Right atrium auricular region (tissue), 2 donors: ENCODE data around the gene ZNF814. TPM values are rescaled to one million over a fixed set of nuclear protein-coding genes. Genes with fewer than 3 reads are reported as not detected.
A peak's percentile ranks its signal among the peaks of the same experiment; 100 is the strongest.

Experiments used
- DNase-seq: peaks from one replicate; pipeline ENCODE4 v3.0.0-alpha.2; 2019; ENCODE audit warnings: low spot score
- H3K27ac ChIP-seq, 2 donors: fragments of 200-600 bp; sonication (generic); 1 replicate in 1 of 2; 2 replicates in 1 of 2; pipeline ENCODE4 v1.5.1; 2016 to 2019
- H3K27me3 ChIP-seq, 2 donors: fragments of 200-600 bp; sonication (generic); one replicate each; pipeline versions ENCODE4 v1.5.1 to v1.6.0; 2017 to 2019
- H3K36me3 ChIP-seq: fragments of 200-600 bp; sonication (generic); one replicate; pipeline ENCODE4 v1.5.1; 2016
- H3K4me1 ChIP-seq, 2 donors: fragments of 200-600 bp; sonication (generic); one replicate each; pipeline versions ENCODE4 v1.5.1 to v1.6.0; 2017 to 2019
- H3K4me3 ChIP-seq, 2 donors: fragments of 200-600 bp; sonication (generic); 1 replicate in 1 of 2; 2 replicates in 1 of 2; pipeline ENCODE4 v1.5.1; 2017 to 2019; ENCODE audit warnings: mild to moderate bottlenecking in 1 of 2, moderate library complexity in 1 of 2
- H3K9me3 ChIP-seq, 2 donors: fragments of 200-600 bp; sonication (generic); one replicate each; pipeline ENCODE4 v1.5.1; 2019
- total RNA-seq, 2 donors: library from RNA; depleted of rRNA; stranded (reverse); fragments of >200 nt; gene quantifications; one replicate each; pipeline ENCODE4 v1.1.0, GENCODE V29; 2016
- TF ChIP-seq, protein P1 (sequence below), 2 donors: fragments of 200-600 bp; sonication (generic); IDR thresholded peaks; one replicate each; pipeline ENCODE4 v1.5.1; 2019; ENCODE audit warnings: antibody characterized with exemption in 2 of 2

The ZNF814 gene
- total RNA-seq, 2 donors from 2014 or later: 8.7 to 9.2 TPM

DNA sequence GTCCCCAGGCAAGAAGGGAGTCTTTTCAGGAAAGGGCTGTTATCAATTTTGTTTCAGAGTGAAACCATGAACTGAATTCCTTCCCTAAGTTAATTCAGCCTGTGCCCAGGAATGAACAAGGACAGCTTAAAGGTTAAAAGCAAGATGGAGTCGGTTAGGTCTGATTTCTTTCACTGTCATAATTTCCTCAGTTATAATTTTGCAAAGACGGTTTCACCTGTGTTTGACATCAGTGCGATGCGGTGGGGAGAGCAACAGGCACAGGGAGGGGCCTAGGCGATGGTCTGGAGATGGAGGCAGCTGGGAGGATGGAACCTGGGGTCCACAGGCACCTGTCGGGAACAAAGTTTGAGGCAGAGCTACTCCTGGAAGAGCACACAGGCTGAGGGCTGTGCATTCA is 68.2 kb downstream of the ZNF814 start:
- Histone ChIP-seq H3K9me3 (no peaks in the 10 kb centered on the region), H3K36me3 (no peaks in the 10 kb centered on the region), H3K27ac (no peak overlapping the region), H3K4me3 (peak overlapping the region; percentile 69 to 89), H3K4me1 (peaks cover 0 to 25% of the 10 kb centered on the region in 2 donors), H3K27me3 (no peaks in the 10 kb centered on the region)
- DNase-seq: no peak
- TF ChIP-seq, protein P1, sequence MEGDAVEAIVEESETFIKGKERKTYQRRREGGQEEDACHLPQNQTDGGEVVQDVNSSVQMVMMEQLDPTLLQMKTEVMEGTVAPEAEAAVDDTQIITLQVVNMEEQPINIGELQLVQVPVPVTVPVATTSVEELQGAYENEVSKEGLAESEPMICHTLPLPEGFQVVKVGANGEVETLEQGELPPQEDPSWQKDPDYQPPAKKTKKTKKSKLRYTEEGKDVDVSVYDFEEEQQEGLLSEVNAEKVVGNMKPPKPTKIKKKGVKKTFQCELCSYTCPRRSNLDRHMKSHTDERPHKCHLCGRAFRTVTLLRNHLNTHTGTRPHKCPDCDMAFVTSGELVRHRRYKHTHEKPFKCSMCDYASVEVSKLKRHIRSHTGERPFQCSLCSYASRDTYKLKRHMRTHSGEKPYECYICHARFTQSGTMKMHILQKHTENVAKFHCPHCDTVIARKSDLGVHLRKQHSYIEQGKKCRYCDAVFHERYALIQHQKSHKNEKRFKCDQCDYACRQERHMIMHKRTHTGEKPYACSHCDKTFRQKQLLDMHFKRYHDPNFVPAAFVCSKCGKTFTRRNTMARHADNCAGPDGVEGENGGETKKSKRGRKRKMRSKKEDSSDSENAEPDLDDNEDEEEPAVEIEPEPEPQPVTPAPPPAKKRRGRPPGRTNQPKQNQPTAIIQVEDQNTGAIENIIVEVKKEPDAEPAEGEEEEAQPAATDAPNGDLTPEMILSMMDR (IDR thresholded peaks at IDR 0.05): no peak

DNA sequence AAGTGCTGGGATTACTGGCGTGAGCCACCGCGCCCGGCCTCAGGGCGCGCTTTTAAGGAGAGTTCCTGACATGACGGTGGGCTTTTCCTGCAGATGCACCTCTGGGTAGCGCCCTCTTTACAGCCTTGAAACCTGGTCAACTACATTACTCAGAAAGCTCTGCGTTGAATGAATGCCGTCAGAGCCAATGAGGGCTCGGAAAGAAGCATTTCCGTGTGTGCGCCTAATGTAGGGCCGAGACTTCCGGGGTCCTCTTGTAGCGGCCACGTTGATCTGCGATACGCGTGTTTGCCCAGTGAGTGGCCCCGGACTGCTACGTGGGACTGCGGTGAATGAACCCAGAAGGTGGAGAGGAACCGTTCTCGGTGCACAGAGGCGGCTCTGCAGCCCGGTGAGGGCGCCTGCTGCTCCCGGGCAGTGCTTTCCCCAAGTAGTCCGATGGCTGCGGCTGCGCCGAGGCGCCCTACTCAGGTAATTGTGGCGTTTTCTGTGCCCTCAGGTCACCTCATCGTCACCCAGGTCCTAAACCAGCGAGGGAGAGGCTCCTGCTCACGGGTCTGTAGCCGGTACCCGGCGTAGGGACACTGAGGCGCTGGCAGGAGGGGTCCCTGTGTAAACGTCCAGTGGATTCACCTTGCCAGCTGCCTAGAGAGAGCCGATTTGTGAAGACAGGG is 69.2 kb downstream of the ZNF814 start:
- peaks cover 0 to 31% of the 10 kb centered on the region in 2 donors for H3K4me1 ChIP-seq
- TF ChIP-seq, protein P1 (IDR thresholded peaks at IDR 0.05): no peak
- peak; percentile 86 for DNase-seq

DNA sequence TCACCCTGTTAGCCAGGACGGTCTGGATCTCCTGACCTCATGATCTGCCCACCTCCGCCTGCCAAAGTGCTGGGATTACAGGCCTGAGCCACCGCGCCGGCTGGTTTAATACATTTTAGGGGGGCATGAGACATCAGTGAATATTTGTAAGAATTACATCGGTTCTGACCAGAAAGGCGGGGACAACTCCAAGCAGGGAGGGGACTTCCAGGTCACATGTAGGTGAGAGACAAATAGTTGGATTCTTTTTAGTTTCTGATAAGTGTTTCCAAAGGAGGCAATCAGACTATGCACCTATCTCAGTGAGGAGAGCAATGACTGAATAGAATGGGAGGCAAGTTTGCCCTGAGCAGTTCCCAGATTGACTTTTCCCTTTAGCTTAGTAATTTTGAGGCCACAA is 70.5 kb downstream of the ZNF814 start:
- H3K36me3 ChIP-seq: no peaks in the 10 kb centered on the region
- H3K27me3 ChIP-seq: no peaks in the 10 kb centered on the region
- H3K4me3 ChIP-seq: no peak overlapping the region
- H3K9me3 ChIP-seq: no peaks in the 10 kb centered on the region
- no peak overlapping the region for H3K27ac ChIP-seq
- H3K4me1 ChIP-seq: peaks cover 0 to 38% of the 10 kb centered on the region in 2 donors
- DNase-seq: no peak
- TF ChIP-seq, protein P1 (IDR thresholded peaks at IDR 0.05): no peak

More for the DNA sequence above, 69.2 kb downstream of the ZNF814 start:
- Histone ChIP-seq H3K27ac (peak overlapping the region; percentile 73 to 81), H3K9me3 (no peaks in the 10 kb centered on the region), H3K27me3 (no peaks in the 10 kb centered on the region), H3K36me3 (no peaks in the 10 kb centered on the region), H3K4me3 (peak overlapping the region; percentile 69 to 89)

DNA sequence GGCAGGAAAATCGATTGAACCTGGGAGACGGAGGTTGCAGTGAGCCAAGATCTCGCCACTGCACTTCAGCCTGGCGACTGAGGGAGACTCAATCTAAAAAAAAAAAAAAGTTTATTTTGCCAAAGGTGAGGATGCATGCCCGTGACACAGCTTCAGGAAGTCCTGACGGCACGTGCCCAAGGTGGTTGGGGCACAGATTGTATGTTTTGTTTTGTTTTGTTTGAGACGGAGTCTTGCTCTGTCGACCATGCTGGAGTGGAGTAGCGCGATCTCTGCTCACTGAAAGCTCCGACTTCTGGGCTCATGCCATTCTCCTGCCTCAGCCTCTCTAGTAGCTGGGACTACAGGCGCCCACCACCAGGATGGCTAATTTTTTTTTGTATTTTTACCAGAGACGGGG is 70.9 kb downstream of the ZNF814 start:
- no peak for DNase-seq
- H3K9me3 ChIP-seq: no peaks in the 10 kb centered on the region
- peaks cover 0 to 34% of the 10 kb centered on the region in 2 donors for H3K4me1 ChIP-seq
- H3K36me3 ChIP-seq: no peaks in the 10 kb centered on the region
- TF ChIP-seq, protein P1 (IDR thresholded peaks at IDR 0.05): no peak
- H3K27ac ChIP-seq: no peak overlapping the region
- no peaks in the 10 kb centered on the region for H3K27me3 ChIP-seq
- H3K4me3 ChIP-seq: no peak overlapping the region

DNA sequence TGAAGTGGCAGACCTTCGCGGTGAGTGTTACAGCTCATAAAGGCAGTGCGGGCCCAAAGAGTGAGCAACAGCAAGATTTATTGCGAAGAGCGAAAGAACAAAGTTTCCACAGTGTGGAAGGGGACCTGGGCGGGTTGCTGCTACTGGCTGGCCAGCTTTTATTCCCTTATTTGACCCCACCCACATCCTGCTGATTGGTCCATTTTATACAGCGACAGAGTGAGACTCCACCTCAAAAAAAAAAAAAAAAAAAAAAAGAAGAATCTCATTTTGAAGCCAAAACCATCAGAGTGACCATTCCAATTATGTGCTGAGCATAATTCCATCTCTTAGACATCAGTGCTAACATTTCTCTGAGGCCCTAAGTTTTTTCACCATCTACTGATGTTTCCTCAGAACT is 72.2 kb downstream of the ZNF814 start:
- H3K27ac ChIP-seq: no peak overlapping the region
- TF ChIP-seq, protein P1 (IDR thresholded peaks at IDR 0.05): no peak
- peaks cover 0 to 27% of the 10 kb centered on the region in 2 donors for H3K4me1 ChIP-seq
- H3K36me3 ChIP-seq: no peaks in the 10 kb centered on the region
- H3K27me3 ChIP-seq: no peaks in the 10 kb centered on the region
- no peak overlapping the region for H3K4me3 ChIP-seq
- DNase-seq: no peak
- H3K9me3 ChIP-seq: no peaks in the 10 kb centered on the region
